Stomach smooth muscle (tissue), 2 donors: ENCODE data around the gene PBX3.

ENCODE experiments used
- H3K27ac ChIP-seq: one replicate; pipeline ENCODE4 v1.7.0; 2013; ENCODE audit warnings: mild to moderate bottlenecking, low read length, inconsistent platforms
- H3K27me3 ChIP-seq, 2 donors: one replicate each; pipeline ENCODE4 v1.7.0; 2013; ENCODE audit warnings: low read length in 2 of 2; ENCODE audit not compliant: insufficient read depth in 2 of 2, control insufficient read depth in 1 of 2
- H3K36me3 ChIP-seq, 2 donors: one replicate each; pipeline ENCODE4 v1.7.0; 2013; ENCODE audit warnings: low read length in 2 of 2; ENCODE audit not compliant: control insufficient read depth in 2 of 2, insufficient read depth in 2 of 2
- H3K4me1 ChIP-seq: one replicate; pipeline ENCODE4 v1.7.0; 2013; ENCODE audit warnings: low read length; ENCODE audit not compliant: control insufficient read depth, insufficient read depth
- H3K4me3 ChIP-seq, 2 donors: one replicate each; pipeline ENCODE4 v1.7.0; 2013; ENCODE audit warnings: low read length in 2 of 2
- H3K9ac ChIP-seq, 2 donors: one replicate each; pipeline ENCODE4 v1.7.0; 2013; ENCODE audit warnings: low read length in 2 of 2, mild to moderate bottlenecking in 1 of 2
- H3K9me3 ChIP-seq, 2 donors: one replicate each; pipeline ENCODE4 v1.7.0; 2013; ENCODE audit warnings: low read length in 2 of 2; ENCODE audit not compliant: control insufficient read depth in 2 of 2
- donor health status: healthy.
- donor health status: Pancreatic carcinoma.

The PBX3 gene

DNA sequence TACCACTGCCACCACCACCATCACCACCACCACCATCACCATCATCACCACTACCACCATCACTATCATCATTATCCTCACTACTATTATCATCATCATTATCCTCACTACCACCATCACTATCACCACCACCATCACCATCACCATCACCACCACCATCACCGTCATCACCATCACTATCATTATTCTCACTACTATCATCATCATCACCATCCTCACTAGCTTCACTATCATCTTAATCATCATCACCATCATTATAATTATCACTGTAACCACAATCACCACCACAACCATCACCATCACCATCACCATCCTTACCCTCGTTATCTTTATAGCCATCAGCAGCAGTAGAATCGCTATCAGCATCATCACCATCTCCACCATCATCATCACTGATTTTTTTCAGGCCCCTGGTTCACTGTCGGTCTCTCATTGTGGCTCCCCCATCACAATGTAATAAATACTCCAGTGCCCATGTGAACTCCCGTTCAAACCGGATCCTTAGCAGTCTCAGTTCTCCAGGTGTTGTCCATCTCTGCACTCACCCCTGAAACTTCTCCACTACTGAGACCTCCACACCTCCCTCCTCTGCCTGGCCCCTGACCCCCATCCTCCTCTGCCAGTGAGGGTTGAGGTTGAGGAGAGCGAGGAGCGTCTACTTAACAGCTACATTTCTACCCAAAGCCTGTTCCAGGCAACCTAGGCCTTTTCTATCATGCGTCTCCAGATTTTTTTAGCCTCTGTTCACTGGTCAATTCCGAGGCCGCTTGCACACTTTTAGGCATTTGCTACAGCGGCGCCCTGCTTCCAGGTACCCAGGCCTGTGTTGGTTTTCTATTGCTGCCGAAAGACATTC lies 238.2 kb downstream of the PBX3 start:
- Histone ChIP-seq H3K27me3 (no peaks in the 10 kb centered on the region), H3K4me1 (no peaks in the 10 kb centered on the region), H3K9me3 (no peaks in the 10 kb centered on the region), H3K36me3 (no peaks in the 10 kb centered on the region), H3K9ac (no peak overlapping the region), H3K27ac (no peak overlapping the region), H3K4me3 (no peak overlapping the region)

GRCh38 chr9:125985998-125986655 lies 239.0 kb downstream of the PBX3 start:
- Histone ChIP-seq H3K4me3 (no peak overlapping the region), H3K36me3 (no peaks in the 10 kb centered on the region), H3K9me3 (no peaks in the 10 kb centered on the region), H3K27me3 (no peaks in the 10 kb centered on the region), H3K27ac (no peak overlapping the region), H3K4me1 (no peaks in the 10 kb centered on the region), H3K9ac (no peak overlapping the region)

GRCh38 chr9:125986966-125987365 lies 239.8 kb downstream of the PBX3 start:
- no peaks in the 10 kb centered on the region for H3K36me3 ChIP-seq
- no peaks in the 10 kb centered on the region for H3K9me3 ChIP-seq
- H3K4me1 ChIP-seq, result no peaks in the 10 kb centered on the region
- no peak overlapping the region for H3K27ac ChIP-seq
- H3K27me3 ChIP-seq, result no peaks in the 10 kb centered on the region
- no peak overlapping the region for H3K4me3 ChIP-seq
- no peak overlapping the region for H3K9ac ChIP-seq

DNA sequence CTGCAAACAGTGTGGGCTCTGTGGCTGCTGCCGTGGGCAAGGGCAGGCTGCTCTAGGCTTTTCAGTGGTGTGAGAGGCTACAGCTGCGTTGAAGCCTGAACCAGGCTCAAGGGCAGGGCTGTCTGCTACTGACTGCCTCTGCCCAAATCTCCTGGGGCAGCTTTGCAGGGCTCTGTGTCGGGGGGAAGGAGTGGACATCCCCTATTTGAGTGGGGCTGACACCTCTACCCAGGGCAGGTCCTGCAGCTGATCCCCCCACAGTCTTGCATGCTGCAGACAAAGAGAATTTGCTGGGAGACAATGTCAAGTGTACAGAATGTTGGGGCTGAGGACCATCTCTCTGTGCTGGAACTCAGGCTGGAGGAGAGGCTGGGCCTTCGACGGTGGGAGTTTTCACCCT lies 240.2 kb downstream of the PBX3 start:
- Histone ChIP-seq H3K4me3 (no peak overlapping the region), H3K27me3 (no peaks in the 10 kb centered on the region), H3K9ac (no peak overlapping the region), H3K4me1 (no peaks in the 10 kb centered on the region), H3K27ac (no peak overlapping the region), H3K36me3 (no peaks in the 10 kb centered on the region), H3K9me3 (no peaks in the 10 kb centered on the region)

DNA sequence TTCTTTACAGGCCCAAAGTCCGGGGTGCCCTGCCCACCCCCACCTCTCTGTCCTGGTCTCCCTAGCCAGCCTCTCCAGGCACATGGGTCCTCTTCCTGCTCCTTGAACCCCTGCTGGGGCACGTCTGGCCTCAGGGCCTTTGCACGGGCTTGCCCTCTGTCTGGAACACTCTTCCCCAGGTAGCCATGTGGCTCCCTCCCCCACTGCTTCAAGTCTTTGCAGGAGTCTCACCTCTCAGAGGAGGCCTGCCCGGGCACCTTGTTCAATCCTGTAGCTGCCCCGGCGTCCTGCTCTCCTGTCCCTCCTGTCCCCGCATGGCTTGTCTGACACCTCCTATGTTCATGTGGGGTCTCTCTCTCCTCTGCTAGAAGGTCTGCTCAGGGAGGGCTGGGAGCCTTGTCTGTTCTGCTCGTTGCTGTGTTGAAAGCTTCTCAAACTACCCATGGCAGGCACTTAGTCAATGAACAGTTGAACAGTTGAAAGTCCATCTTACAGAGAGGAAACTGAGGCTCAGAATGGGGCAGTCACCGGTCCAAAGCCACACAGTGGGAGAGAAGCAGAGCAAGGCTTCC lies 241.4 kb downstream of the PBX3 start:
- H3K27ac ChIP-seq, result no peak overlapping the region
- no peaks in the 10 kb centered on the region for H3K4me1 ChIP-seq
- no peak overlapping the region for H3K9ac ChIP-seq
- H3K4me3 ChIP-seq, result no peak overlapping the region
- H3K9me3 ChIP-seq, result no peaks in the 10 kb centered on the region
- H3K27me3 ChIP-seq, result no peaks in the 10 kb centered on the region
- no peaks in the 10 kb centered on the region for H3K36me3 ChIP-seq

GRCh38 chr9:125989090-125989501 lies 241.9 kb downstream of the PBX3 start:
- Histone ChIP-seq H3K4me3 (no peak overlapping the region), H3K9me3 (no peaks in the 10 kb centered on the region), H3K36me3 (no peaks in the 10 kb centered on the region), H3K27me3 (no peaks in the 10 kb centered on the region), H3K27ac (no peak overlapping the region), H3K4me1 (no peaks in the 10 kb centered on the region), H3K9ac (no peak overlapping the region)

DNA sequence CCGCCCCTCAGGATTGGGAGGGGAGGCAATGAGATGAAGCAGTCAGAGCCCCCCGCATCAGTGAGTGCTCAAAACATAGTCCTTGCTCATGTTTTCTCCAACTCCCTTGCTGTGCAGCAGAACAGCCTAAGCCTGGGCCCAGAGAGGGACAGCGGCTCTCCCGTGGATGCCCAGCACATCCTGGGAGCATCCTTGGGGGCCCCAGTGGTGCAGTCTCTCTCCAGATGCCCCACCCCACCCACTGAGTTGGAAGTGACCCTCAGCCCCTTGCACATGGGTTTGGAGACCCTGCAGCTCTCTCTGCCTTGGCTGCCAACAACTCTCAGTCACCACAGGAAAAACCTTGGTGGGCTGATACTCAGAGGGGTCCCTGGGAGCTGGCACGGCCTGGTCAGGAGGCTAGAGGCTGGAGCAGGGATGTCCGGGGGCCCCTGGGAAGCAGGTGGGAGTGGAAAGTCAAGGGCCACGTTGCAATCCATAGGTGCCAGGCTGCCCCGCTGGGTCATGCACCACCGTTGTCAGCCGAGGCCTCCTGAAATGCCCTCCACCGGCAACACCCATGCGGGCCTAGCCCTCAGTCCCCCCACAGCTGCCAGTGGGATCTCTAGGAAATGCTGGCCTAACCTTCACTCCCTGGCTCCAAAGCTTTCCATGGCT lies 242.5 kb downstream of the PBX3 start:
- Histone ChIP-seq H3K4me1 (no peaks in the 10 kb centered on the region), H3K9ac (no peak overlapping the region)

DNA sequence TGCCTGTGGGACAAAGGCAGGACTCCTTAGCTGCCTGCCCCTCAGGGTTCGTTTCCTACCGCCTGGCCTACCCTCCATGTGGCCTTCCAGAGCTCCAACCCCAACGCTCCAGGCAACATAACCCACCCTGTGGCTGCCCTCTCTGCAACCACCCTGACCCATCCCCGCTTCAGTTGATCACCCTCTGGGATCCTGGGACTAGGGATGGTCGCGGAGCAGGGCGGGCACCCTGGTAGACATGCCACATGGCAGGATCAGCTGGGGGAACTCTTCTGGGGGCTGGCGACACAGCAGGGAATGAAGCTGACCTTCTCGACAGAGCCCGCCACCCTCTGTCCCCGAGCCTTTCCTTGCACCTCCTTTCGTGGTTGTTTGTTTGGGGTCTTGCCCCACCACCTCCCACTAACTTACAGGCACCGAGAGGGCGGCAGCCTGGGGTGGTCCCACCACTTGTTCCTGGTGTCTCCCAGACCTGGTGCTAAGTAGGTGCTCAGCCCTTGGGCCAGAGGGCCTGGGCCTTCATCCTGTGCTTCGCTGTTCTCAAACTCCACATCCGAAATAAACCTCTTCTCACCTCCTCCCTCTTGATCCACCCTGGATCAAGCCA lies 243.1 kb downstream of the PBX3 start:
- Histone ChIP-seq H3K36me3 (no peaks in the 10 kb centered on the region), H3K27me3 (no peaks in the 10 kb centered on the region), H3K9ac (no peak overlapping the region), H3K4me3 (no peak overlapping the region), H3K27ac (no peak overlapping the region), H3K4me1 (no peaks in the 10 kb centered on the region), H3K9me3 (no peaks in the 10 kb centered on the region)

More for the DNA sequence above, 242.5 kb downstream of the PBX3 start:
- H3K27me3 ChIP-seq, result no peaks in the 10 kb centered on the region
- no peak overlapping the region for H3K27ac ChIP-seq
- no peaks in the 10 kb centered on the region for H3K36me3 ChIP-seq
- no peak overlapping the region for H3K4me3 ChIP-seq
- no peaks in the 10 kb centered on the region for H3K9me3 ChIP-seq

GRCh38 chr9:125990793-125991220 lies 243.6 kb downstream of the PBX3 start:
- H3K27me3 ChIP-seq, result no peaks in the 10 kb centered on the region
- no peaks in the 10 kb centered on the region for H3K9me3 ChIP-seq
- no peaks in the 10 kb centered on the region for H3K4me1 ChIP-seq
- H3K36me3 ChIP-seq, result no peaks in the 10 kb centered on the region
- H3K4me3 ChIP-seq, result no peak overlapping the region
- H3K9ac ChIP-seq, result no peak overlapping the region
- no peak overlapping the region for H3K27ac ChIP-seq

DNA sequence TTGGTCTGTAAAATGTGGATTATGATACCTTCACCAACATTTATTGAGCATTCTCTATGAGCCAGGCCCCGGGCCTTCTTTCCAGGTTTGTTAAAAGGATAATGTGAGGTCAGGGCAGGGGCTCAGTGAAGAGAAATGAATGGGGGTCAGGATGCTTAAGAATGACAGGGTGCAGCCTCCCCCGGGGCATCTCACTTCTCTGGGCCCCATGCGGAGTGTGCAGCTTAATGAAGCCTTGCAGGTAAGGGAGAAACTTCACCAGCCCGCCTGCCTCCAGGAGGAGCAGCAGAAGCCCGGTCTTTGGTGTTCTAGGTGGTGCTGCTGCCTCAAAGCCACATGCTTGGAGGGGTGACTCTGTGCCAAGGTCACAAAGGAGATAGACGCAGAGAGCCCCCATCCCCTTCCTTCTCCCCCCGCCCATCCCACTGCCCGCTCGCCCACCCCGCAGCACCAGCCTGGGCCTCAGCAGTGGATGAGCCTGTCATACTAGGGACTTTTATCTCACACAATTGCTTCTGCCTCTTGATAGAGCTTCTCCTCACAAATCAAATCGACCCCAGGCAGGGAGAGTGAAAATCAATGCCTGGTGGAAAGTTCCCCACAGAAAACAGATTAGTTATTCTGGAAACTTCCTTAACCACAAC lies 244.8 kb downstream of the PBX3 start:
- no peak overlapping the region for H3K27ac ChIP-seq
- H3K27me3 ChIP-seq, result no peaks in the 10 kb centered on the region
- no peak overlapping the region for H3K9ac ChIP-seq
- no peaks in the 10 kb centered on the region for H3K4me1 ChIP-seq
- no peaks in the 10 kb centered on the region for H3K36me3 ChIP-seq
- H3K4me3 ChIP-seq, result no peak overlapping the region
- H3K9me3 ChIP-seq, result no peaks in the 10 kb centered on the region
